Stomach smooth muscle (tissue), 2 donors: ENCODE results near the gene GALT.
"Not testable (repeated sequence)": the region's sequence is repeated elsewhere in the genome, so short reads cannot be mapped to it uniquely, and the experiment has no call there.

Source experiments
- H3K27ac ChIP-seq: one replicate; pipeline ENCODE4 v1.7.0; 2013; ENCODE audit warnings: mild to moderate bottlenecking, low read length, inconsistent platforms
- H3K27me3 ChIP-seq, 2 donors: one replicate each; pipeline ENCODE4 v1.7.0; 2013; ENCODE audit warnings: low read length in 2 of 2; ENCODE audit not compliant: insufficient read depth in 2 of 2, control insufficient read depth in 1 of 2
- H3K36me3 ChIP-seq, 2 donors: one replicate each; pipeline ENCODE4 v1.7.0; 2013; ENCODE audit warnings: low read length in 2 of 2; ENCODE audit not compliant: control insufficient read depth in 2 of 2, insufficient read depth in 2 of 2
- H3K4me1 ChIP-seq: one replicate; pipeline ENCODE4 v1.7.0; 2013; ENCODE audit warnings: low read length; ENCODE audit not compliant: control insufficient read depth, insufficient read depth
- H3K4me3 ChIP-seq, 2 donors: one replicate each; pipeline ENCODE4 v1.7.0; 2013; ENCODE audit warnings: low read length in 2 of 2
- H3K9ac ChIP-seq, 2 donors: one replicate each; pipeline ENCODE4 v1.7.0; 2013; ENCODE audit warnings: low read length in 2 of 2, mild to moderate bottlenecking in 1 of 2
- H3K9me3 ChIP-seq, 2 donors: one replicate each; pipeline ENCODE4 v1.7.0; 2013; ENCODE audit warnings: low read length in 2 of 2; ENCODE audit not compliant: control insufficient read depth in 2 of 2
- donor health status: healthy.
- donor health status: Pancreatic carcinoma.

Gene GALT

DNA sequence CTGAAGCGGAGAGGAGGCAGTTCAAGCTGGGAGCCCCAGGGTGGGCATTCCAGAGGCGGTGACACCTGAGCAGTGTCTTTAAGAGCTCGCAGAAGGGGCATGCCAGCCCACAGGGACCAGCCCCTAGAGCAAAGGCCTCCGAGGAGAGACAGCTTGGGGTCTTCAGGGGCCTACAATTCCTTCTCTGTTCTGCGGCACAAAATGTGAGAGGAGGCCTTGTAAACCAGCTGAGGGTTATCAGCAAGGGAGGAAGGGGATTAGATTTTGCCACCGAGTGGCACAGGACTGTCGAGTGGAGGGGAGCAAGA, 8.4 kb upstream of the GALT start:
- Histone ChIP-seq H3K4me3 (peak overlapping the region; percentile 86 to 87), H3K27ac (peak overlapping the region; percentile 81), H3K9ac (peak overlapping the region; percentile 91 to 95), H3K36me3 (peaks cover 0 to 2% of the 10 kb centered on the region in 2 donors), H3K9me3 (no peaks in the 10 kb centered on the region), H3K4me1 (peaks cover 33% of the 10 kb centered on the region), H3K27me3 (no peaks in the 10 kb centered on the region)

DNA sequence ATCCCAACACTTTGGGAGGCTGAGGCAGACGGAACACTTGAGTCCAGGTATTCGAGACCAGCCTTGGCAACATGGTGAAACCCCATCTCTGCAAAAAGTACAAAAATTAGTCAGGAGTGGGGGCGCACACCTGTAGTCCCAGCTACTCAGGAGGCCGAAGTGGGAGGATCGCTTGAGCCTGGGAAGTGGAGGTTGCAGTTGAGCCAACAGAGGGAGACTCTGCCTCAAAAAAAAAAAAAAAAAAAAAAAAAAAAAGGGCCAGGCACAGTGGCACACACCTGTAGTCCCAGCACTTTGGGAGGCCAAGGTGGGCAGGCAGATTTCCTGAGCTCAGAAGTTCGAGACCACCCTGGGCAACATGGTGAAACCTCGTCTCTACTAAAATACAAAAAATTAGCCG, 7.2 kb upstream of the GALT start:
- H3K4me3 ChIP-seq, H3K9ac ChIP-seq, H3K9me3 ChIP-seq, H3K27ac ChIP-seq, H3K27me3 ChIP-seq, H3K36me3 ChIP-seq: not testable (repeated sequence)
- H3K4me1 ChIP-seq, result peaks cover 27% of the 10 kb centered on the region

DNA sequence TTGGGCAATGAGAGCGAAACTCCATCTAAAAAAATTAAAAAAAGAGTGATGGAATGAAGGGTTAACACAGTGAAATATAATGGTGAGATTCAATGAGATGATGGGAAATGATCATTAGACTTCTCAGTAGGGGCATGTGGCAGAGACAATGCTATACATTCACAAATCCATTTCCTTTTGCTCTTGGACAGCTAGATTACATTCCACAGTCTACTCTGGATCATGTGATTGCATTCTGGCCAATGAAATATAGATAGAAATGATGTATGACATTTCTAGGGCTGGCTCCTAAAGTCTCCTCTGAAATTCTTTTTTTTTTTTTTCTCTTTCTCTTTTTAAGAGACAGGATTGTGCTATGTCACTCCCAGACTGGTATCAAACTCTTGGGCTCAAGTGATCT, 3.8 kb upstream of the GALT start:
- Histone ChIP-seq H3K9ac (no peak overlapping the region), H3K27me3 (no peaks in the 10 kb centered on the region), H3K9me3 (no peaks in the 10 kb centered on the region), H3K36me3 (no peaks in the 10 kb centered on the region), H3K4me3 (no peak overlapping the region), H3K27ac (no peak overlapping the region), H3K4me1 (peaks cover 24% of the 10 kb centered on the region)

DNA sequence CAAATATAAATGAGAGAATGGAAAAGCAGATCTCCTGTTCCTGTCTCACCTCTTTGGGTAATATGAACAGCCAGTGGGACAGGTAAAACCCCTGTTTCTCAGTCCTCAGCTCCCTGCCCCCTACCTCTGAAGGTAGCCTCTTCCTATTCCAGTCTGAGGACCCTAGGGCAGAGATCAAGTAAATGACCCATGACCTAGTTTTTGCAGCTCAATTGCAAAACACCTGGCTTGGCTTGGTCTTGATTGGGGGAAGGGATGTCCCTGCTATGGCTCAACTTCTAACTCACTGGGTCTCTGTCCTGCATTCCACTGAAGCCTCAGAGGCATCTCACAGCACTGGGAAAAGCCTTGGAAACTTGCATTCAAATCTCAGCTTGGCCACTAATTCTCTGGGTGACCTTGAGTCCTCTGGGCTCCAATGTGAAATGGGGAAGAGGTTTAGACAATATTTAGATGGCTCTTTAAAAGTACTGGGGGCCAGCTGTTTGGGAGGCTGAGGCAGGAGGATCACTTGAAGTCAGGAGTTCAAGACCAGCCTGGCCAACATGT, 1.6 kb upstream of the GALT start:
- Histone ChIP-seq H3K9me3 (no peaks in the 10 kb centered on the region), H3K36me3 (peaks cover 13 to 16% of the 10 kb centered on the region in 2 donors), H3K27me3 (no peaks in the 10 kb centered on the region), H3K9ac (no peak overlapping the region), H3K4me1 (peaks cover 25% of the 10 kb centered on the region), H3K27ac (no peak overlapping the region), H3K4me3 (no peak overlapping the region)

DNA sequence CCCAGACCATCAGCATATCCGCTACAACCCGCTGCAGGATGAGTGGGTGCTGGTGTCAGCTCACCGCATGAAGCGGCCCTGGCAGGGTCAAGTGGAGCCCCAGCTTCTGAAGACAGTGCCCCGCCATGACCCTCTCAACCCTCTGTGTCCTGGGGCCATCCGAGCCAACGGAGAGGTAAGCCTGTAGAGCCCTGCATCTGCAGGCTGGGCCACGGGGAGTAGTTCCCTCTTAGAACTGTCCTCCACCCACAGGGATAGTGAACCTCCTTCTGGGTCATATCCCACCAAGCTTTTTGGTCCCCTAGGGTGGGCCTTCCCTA, 569 bp downstream of the GALT start:
- peak overlapping the region; percentile 84 for H3K27ac ChIP-seq
- peaks cover 43% of the 10 kb centered on the region for H3K4me1 ChIP-seq

DNA sequence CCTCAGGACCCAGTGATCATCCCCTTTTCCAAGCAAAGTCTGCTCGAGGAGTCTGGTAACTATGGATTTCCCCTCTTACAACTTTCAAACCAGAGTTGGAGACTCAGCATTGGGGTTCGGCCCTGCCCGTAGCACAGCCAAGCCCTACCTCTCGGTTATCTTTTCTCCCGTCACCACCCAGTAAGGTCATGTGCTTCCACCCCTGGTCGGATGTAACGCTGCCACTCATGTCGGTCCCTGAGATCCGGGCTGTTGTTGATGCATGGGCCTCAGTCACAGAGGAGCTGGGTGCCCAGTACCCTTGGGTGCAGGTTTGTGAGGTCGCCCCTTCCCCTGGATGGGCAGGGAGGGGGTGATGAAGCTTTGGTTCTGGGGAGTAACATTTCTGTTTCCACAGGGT, 1.2 kb downstream of the GALT start:
- Histone ChIP-seq H3K27ac (peak overlapping the region; percentile 84), H3K9me3 (no peaks in the 10 kb centered on the region), H3K27me3 (no peaks in the 10 kb centered on the region), H3K4me1 (peaks cover 49% of the 10 kb centered on the region), H3K4me3 (peak overlapping the region; percentile 85 to 93), H3K9ac (peak overlapping the region; percentile 90 to 92), H3K36me3 (peaks cover 13 to 20% of the 10 kb centered on the region in 2 donors)

More for the DNA sequence above, 569 bp downstream of the GALT start:
- Histone ChIP-seq H3K36me3 (peaks cover 13 to 20% of the 10 kb centered on the region in 2 donors), H3K4me3 (peak overlapping the region; percentile 85 to 93), H3K9me3 (no peaks in the 10 kb centered on the region), H3K27me3 (no peaks in the 10 kb centered on the region), H3K9ac (peak overlapping the region; percentile 90 to 92)

DNA sequence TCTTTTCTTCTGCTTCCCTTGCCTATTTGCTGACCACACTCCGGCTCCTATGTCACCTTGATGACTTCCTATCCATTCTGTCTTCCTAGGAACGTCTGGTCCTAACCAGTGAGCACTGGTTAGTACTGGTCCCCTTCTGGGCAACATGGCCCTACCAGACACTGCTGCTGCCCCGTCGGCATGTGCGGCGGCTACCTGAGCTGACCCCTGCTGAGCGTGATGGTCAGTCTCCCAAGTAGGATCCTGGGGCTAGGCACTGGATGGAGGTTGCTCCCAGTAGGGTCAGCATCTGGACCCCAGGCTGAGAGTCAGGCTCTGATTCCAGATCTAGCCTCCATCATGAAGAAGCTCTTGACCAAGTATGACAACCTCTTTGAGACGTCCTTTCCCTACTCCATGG, 2.2 kb downstream of the GALT start:
- Histone ChIP-seq H3K9ac (peak overlapping the region in 1 of 2 donors; percentile 90), H3K4me3 (peak overlapping the region in 1 of 2 donors; percentile 93), H3K36me3 (peaks cover 13 to 20% of the 10 kb centered on the region in 2 donors), H3K4me1 (peaks cover 59% of the 10 kb centered on the region), H3K9me3 (no peaks in the 10 kb centered on the region), H3K27me3 (no peaks in the 10 kb centered on the region), H3K27ac (peak overlapping the region; percentile 24)

DNA sequence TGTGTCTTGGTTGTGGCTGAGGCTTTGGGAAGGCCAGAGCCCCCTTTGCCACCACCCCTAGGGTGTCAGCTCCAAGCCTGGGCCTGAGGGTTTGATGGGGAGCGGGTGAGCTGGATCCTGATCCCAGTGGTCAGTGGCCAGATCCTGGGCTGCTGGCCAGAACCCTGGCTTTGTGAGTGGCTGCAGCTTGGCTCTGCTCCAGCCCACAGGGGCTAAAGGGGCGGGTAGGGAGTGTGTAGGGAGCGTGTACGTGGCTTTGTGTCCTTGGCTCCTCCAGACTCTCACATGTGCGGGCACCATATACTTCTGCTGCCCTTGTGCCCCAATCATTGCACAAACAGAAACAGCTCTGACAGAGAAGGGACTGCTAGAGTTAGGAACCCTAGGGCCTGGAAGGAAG, 4.3 kb downstream of the GALT start:
- peak overlapping the region; percentile 70 to 82 for H3K4me3 ChIP-seq
- no peaks in the 10 kb centered on the region for H3K9me3 ChIP-seq
- peak overlapping the region; percentile 93 for H3K27ac ChIP-seq
- no peaks in the 10 kb centered on the region for H3K27me3 ChIP-seq
- H3K4me1 ChIP-seq, result peaks cover 77% of the 10 kb centered on the region
- peaks cover 13 to 20% of the 10 kb centered on the region in 2 donors for H3K36me3 ChIP-seq
- no peak overlapping the region for H3K9ac ChIP-seq

DNA sequence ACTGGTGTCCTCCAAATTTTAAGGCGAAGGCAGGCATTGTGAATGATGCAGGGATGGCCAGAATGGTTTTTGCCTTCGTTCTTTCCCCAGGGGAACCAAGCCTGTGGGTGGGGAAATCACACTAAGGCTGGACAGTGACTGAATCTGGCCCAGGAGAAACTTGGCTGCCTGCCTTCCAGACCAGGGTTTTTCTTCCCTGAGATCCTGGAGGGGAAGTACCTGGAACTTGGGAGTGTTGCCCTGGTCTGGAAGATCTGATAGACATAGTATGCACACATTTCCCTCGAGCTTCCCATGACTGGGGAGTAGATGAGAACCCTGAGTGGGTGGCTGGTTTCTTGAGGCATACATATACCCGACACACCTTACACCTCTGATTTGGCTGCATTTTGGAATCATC, 4.8 kb downstream of the GALT start:
- peak overlapping the region; percentile 70 to 82 for H3K4me3 ChIP-seq
- H3K27ac ChIP-seq, result peak overlapping the region; percentile 93
- peak overlapping the region; percentile 67 to 78 for H3K9ac ChIP-seq
- H3K9me3 ChIP-seq, result no peaks in the 10 kb centered on the region
- H3K4me1 ChIP-seq, result peaks cover 72% of the 10 kb centered on the region
- no peaks in the 10 kb centered on the region for H3K27me3 ChIP-seq
- peaks cover 13 to 20% of the 10 kb centered on the region in 2 donors for H3K36me3 ChIP-seq

DNA sequence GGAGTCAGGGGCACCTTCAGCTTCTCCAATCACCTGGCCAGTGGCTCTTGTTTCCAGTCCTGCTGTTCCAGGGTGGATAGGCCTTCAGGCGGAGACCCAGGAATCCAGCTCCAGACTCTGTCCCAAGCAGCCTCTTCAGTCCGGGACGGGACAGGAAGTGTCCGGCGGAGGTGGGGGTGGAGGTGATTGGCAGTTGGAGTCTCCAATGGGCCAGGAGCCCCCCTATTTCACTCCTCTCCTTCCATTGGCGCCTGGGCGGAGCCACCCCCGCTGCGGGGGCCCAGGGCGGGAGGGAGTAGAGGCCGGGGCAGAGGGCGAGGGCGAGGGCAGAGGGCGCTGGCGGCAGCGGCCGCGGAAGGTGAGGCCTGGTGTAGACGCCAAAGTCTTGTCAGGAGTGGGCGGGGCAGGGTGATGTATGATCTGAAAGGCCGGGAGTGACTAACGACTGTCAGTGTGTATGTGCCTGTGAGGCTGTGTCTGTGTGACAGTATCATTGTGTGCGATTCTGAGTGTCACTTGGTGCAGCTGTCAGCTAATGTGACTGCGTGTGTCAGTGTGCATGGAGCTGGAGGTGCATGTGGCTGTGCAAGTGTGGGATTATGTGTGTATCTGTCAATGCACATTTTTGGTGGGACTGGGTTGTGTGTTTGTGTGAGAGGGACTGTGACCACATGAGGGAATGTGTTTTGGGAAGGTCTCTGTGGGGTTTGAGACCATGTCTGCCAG, 5.6 kb downstream of the GALT start, which contains the start of gene IL11RA:
Gene IL11RA, plus strand, starts transcription at position 310 of the 726 bp plus-strand sequence. CDS start 3,033 bp downstream, outside the sequence.
- peaks cover 72% of the 10 kb centered on the region for H3K4me1 ChIP-seq
- peak within 1 kb of the TSS; percentile 93 for H3K27ac ChIP-seq
- H3K4me3 ChIP-seq, result peak within 1 kb of the TSS; percentile 70 to 82
- no peaks in the 10 kb centered on the region for H3K27me3 ChIP-seq
- peaks cover 13 to 20% of the 10 kb centered on the region in 2 donors for H3K36me3 ChIP-seq
- no peaks in the 10 kb centered on the region for H3K9me3 ChIP-seq
- H3K9ac ChIP-seq, result peak within 1 kb of the TSS; percentile 67 to 78

DNA sequence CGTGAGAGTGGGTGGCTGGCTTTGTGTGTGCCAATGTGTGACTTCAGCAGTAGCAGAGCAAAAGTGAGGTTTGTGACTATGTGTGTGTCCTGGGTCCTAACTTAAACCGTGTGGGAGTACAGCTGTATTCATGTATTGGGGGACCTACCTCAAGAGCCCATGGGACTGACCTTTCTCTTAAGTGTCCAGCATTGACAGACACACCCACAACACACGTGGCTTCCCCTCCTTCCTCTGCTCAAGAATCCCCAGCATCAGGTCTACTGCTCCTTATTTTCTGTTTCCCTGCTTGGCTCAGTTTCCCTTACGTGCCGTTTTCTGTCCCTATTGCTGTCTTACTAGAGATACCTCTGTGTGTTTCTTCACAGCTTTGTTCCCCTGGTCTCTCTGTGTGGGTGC, 6.1 kb downstream of the GALT start:
- H3K9me3 ChIP-seq, result no peaks in the 10 kb centered on the region
- H3K27ac ChIP-seq, result peak overlapping the region; percentile 93
- peak overlapping the region; percentile 70 to 82 for H3K4me3 ChIP-seq
- no peaks in the 10 kb centered on the region for H3K27me3 ChIP-seq
- peaks cover 13 to 20% of the 10 kb centered on the region in 2 donors for H3K36me3 ChIP-seq
- peaks cover 66% of the 10 kb centered on the region for H3K4me1 ChIP-seq
- peak overlapping the region; percentile 60 to 67 for H3K9ac ChIP-seq
